Measurements from ENCODE around the gene RCN1.

RCN1 gene

GRCh38 chr11:32055861-32056260 is 35.0 kb upstream of the RCN1 start:
- H3K36me3 ChIP-seq (ENCODE audit: low read length), result no peaks in the 10 kb centered on the region
- TF ChIP-seq CTCF (IDR thresholded peaks at IDR 0.05; ENCODE audit: insufficient read depth, low read length, poor library complexity, severe bottlenecking), result no peak
- no peak for TF ChIP-seq EZH2phosphoT487 (conservative IDR thresholded peaks at IDR 0.05; ENCODE audit: low read length)
- no peaks in the 10 kb centered on the region for H3F3A ChIP-seq (ENCODE audit: insufficient read depth)

GRCh38 chr11:32056438-32056837 is 34.4 kb upstream of the RCN1 start:
- Histone ChIP-seq H3K9ac (ENCODE audit: low read length) (no peak overlapping the region), H3K4me3 (ENCODE audit: insufficient read depth, low read length, poor library complexity, severe bottlenecking) (no peak overlapping the region), H3K27me3 (ENCODE audit: low read length) (no peaks in the 10 kb centered on the region), H4K20me1 (ENCODE audit: low read depth, low read length) (no peaks in the 10 kb centered on the region), H3K9me3 (ENCODE audit: insufficient read depth, low read length) (no peaks in the 10 kb centered on the region), H2AFZ (ENCODE audit: low read depth, low read length, severe bottlenecking) (no peak overlapping the region), H3K4me2 (ENCODE audit: low read depth, low read length, poor library complexity, severe bottlenecking) (no peak overlapping the region), H3K9me2 (replicated peaks; ENCODE audit: insufficient read depth, low read length) (no peaks in the 10 kb centered on the region), H3K79me2 (ENCODE audit: insufficient read depth, low read length) (no peaks in the 10 kb centered on the region), H3K27ac (ENCODE audit: low read depth, low read length) (no peak overlapping the region), H3F3A (ENCODE audit: insufficient read depth) (no peaks in the 10 kb centered on the region), H3K36me3 (ENCODE audit: low read length) (no peaks in the 10 kb centered on the region)
- no peak for TF ChIP-seq EZH2phosphoT487 (conservative IDR thresholded peaks at IDR 0.05; ENCODE audit: low read length)
- TF ChIP-seq CTCF (IDR thresholded peaks at IDR 0.05; ENCODE audit: insufficient read depth, low read length, poor library complexity, severe bottlenecking), result no peak

More at GRCh38 chr11:32055861-32056260, 35.0 kb upstream of the RCN1 start:
- no peaks in the 10 kb centered on the region for H3K9me2 ChIP-seq (replicated peaks; ENCODE audit: insufficient read depth, low read length)
- H4K20me1 ChIP-seq (ENCODE audit: low read depth, low read length), result no peaks in the 10 kb centered on the region
- no peak overlapping the region for H3K4me3 ChIP-seq (ENCODE audit: insufficient read depth, low read length, poor library complexity, severe bottlenecking)
- H3K9me3 ChIP-seq (ENCODE audit: insufficient read depth, low read length), result no peaks in the 10 kb centered on the region
- no peak overlapping the region for H3K27ac ChIP-seq (ENCODE audit: low read depth, low read length)
- H2AFZ ChIP-seq (ENCODE audit: low read depth, low read length, severe bottlenecking), result no peak overlapping the region
- no peak overlapping the region for H3K4me2 ChIP-seq (ENCODE audit: low read depth, low read length, poor library complexity, severe bottlenecking)
- H3K79me2 ChIP-seq (ENCODE audit: insufficient read depth, low read length), result no peaks in the 10 kb centered on the region
- no peak overlapping the region for H3K9ac ChIP-seq (ENCODE audit: low read length)
- H3K27me3 ChIP-seq (ENCODE audit: low read length), result no peaks in the 10 kb centered on the region

GRCh38 chr11:32059686-32060462 is 31.0 kb upstream of the RCN1 start:
- Histone ChIP-seq H3K9ac (ENCODE audit: low read length) (no peak overlapping the region), H3K36me3 (ENCODE audit: low read length) (no peaks in the 10 kb centered on the region), H3K4me3 (ENCODE audit: insufficient read depth, low read length, poor library complexity, severe bottlenecking) (no peak overlapping the region), H3K4me2 (ENCODE audit: low read depth, low read length, poor library complexity, severe bottlenecking) (no peak overlapping the region), H3K9me2 (replicated peaks; ENCODE audit: insufficient read depth, low read length) (no peaks in the 10 kb centered on the region), H3K27me3 (ENCODE audit: low read length) (no peaks in the 10 kb centered on the region), H3K79me2 (ENCODE audit: insufficient read depth, low read length) (no peaks in the 10 kb centered on the region), H3F3A (ENCODE audit: insufficient read depth) (no peaks in the 10 kb centered on the region), H2AFZ (ENCODE audit: low read depth, low read length, severe bottlenecking) (no peak overlapping the region), H3K9me3 (ENCODE audit: insufficient read depth, low read length) (no peaks in the 10 kb centered on the region), H4K20me1 (ENCODE audit: low read depth, low read length) (no peaks in the 10 kb centered on the region), H3K27ac (ENCODE audit: low read depth, low read length) (no peak overlapping the region)
- TF ChIP-seq EZH2phosphoT487 (conservative IDR thresholded peaks at IDR 0.05; ENCODE audit: low read length) (no peak), CTCF (IDR thresholded peaks at IDR 0.05; ENCODE audit: insufficient read depth, low read length, poor library complexity, severe bottlenecking) (no peak)
